GM19023 (cell line): ENCODE data around the gene SLC9C2.
"Not testable (repeated sequence)": the region's sequence is repeated elsewhere in the genome, so short reads cannot be mapped to it uniquely, and the experiment has no call there.

ENCODE experiments used
- ATAC-seq: cut with Tn5 transposase; IDR thresholded peaks from one replicate; pipeline ENCODE4 v1.9.1; 2021; ENCODE audit warnings: mild to moderate bottlenecking, moderate library complexity; ENCODE audit not compliant: unreplicated experiment

Gene SLC9C2

DNA sequence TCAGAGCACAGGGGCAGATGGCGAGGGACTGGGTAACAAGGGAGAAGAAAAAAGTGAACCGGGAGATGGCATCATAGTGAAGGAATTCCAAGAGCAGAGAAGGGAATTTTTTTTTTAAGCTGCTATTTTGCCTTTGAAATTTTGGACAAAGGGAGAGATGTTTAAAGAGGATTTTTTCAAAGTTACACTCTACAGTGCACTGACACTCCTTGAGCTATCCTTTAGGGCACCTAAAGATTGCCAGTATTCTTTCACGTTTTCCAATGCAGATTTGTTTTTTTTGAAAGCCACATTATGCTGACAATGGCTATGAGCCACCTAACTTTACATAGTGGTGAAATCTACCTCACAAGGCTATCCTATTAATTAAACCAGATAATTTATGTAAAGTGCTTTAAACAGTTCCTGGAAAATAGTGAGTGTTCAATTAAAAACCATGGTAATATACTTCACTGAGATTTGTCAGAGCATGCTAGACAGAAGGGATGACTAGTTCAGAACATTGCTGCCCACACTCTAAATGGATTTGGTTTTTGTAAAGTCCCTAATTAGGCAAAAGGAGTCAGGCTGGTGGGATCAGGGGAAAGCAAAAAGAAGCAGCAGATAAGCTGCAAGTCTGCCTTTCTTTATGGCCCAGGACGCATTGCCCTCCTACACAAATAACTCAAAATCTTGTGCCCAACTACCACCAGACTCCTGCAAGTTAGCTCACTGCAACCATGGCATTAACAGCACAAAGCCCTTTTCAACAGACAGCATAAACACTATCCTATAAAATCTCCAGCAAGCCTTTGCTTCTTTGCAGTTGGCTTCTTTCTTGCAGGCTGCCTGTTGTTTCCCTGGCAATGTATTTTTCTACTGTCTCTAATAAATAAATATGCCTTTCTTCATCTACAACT is 71.8 kb downstream of the SLC9C2 start:
- no peak for ATAC-seq

DNA sequence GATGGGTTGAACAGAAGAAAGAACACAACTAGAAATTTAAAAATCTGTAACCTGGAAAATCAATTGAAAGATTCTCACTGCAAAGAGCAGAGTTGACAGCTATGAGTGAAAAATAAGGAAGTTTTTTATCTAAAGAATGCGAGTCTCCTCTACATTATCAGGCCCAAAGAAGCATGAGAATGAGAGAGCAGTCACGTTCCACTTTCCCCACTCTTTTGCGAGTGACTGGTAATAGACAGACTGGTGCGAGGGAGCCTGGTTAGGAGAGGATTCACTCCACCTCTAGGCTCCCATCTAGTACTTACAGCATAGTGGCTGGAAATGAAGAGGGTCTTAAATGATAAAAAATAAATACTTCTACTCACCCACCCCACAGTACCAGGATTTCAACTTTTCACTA is 73.8 kb downstream of the SLC9C2 start:
- no peak for ATAC-seq

DNA sequence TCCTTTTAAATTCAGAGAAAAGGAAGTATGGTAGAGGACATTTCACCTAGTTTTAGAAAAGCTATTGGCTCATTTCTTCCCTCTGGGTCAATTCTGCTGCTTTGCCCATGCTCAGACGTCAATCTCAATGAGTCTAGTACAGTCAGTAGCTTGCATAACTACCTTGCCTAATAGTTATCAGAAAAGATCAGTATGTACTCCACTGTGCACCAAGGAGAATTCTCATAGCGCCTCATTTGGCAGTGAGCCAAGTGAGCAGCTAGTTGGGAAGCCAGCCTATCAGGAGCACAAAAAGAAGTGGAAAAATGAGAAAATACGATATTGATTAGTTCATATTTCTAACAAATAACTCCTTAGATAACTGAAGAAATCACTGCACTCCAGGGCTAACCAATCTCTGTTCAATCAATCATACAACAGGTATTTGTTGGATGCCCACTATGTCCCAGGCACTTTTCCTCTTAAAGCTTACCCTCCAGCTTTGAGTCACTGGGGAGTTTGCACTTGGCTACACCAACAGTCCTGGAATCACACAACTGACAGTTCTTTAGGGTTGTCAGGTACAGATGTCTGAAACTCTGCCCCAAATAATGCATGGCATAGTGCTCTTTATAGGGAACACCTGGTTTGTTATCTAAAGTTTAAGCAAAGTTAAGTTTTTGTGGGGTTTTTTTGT is 75.6 kb downstream of the SLC9C2 start:
- no peak for ATAC-seq

DNA sequence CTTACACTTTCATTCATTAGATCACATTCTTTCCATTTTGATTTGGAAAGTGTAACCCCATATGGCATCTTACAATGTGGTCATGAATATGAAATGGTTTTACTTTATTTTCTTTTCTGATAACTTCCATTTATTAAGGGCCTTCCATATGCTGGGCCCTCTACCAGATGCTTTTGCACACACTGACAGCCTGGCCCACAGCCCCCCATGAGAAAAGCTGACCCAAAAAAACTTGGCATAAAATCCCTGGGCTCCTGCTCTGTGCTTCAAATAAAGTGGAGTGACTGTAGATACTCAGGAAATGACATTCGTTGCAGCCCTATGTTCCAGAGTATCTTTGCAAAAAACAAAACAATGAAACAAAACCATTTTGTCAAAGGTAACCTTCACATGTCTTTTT is 76.9 kb downstream of the SLC9C2 start:
- ATAC-seq, result no peak

DNA sequence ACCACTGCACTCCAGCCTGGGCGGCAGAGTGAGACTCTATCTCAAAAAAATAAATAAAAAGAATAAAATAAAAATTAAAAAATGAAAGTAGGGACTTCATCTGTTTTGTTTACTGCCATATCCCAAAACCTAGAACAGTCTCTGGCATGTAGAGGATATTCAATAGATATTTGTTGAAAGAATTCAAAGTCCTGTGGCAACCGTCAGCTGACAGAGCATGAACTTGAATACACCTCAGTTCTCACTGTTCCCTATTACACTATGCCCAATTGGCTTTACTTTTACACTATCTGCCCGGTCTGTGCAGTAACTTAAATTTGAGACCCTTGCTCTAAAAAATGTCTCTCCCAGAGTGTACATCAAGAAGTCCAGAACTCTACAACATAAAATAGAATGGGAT is 79.5 kb downstream of the SLC9C2 start:
- ATAC-seq, result no peak

DNA sequence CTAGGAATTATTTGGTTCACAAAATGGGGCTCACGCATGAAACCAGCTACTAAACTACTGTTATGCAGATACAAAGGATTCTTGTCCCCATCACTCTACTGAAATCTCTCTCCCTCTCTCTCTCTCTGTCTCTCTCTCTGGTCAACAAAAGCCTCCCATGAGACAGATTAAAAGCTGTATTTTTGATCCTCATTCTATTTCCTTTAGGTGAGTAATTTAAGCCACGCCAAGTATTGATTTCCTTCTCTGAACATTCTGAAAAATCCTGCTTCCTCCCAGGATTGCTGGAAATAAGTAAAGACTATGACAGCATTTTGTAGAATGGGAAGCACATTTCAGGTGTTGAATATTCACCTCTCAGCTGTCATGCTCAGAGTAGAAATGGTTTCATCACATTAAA is 82.1 kb downstream of the SLC9C2 start:
- no peak for ATAC-seq

DNA sequence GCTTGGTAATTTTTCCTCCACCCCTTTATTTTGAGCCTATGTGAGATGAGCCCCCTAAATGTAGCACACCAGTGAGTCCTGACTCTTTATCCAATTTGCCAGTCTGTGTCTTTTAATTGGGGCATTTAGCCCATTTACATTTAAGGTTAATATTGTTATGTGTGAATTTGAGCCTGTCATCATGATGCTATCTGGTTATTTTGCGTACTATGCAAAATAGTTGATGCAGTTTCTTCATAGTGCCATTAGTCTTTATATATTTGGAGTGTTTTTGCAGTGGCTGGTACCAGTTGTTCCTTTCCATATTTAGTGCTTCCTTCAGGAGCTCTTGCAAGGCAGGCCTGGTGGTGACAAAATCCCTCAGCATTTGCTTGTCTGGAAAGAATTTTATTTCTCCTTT is 88.4 kb downstream of the SLC9C2 start:
- ATAC-seq, result not testable (repeated sequence)

DNA sequence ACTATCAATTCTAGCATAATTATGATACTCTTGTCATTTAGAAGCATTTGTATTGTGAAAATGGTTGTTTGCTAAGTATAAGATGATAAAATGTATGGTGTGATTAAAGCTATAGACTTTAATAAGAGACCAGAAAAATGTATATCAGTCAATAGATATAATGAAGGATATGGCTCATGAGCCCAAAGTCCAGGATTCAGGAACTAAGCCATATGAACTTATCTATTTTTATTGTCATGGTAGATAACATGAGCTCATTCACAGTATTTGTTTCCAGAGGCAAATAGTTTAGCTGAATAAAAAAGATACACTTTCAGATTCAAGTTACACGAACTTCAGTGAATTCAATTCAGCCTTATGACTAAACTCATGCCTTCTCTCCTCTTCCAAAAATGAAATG is 93.1 kb downstream of the SLC9C2 start:
- ATAC-seq, result no peak

DNA sequence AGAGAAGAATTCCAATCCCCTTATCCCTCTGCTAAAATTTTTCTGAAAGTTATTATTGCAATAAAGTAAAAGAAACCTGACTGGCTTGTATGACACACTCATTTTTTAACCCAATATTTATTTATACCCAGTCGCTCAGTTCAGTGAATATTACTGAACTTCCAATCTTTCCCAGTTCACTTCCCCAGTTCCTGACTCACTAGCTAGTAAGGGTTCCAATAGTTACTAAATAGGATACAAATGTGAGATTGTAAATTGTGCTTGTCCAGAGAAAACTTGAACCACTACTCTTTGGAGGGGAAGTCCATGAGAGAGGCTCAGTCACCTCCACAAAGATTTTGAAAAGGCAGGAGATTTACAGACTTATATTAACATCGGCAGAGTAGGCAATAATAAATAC is 94.3 kb downstream of the SLC9C2 start:
- ATAC-seq, result no peak

DNA sequence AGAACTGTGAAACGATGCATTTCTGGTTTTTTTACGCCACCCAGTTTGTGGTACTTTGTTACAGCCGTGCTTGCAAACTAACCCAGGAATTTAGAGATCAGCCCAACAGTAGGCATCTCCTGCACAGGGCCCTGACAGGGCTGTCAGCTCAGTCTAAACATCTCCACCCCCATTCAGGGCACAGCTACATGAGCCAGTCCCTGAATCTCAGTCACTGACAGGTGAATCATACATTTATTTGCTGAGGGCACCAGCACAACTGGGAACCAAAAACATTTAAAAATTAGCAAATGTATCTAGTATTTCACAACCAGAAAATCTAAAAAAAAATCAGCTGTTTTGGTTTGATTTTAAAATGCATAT is 95.0 kb downstream of the SLC9C2 start:
- no peak for ATAC-seq

DNA sequence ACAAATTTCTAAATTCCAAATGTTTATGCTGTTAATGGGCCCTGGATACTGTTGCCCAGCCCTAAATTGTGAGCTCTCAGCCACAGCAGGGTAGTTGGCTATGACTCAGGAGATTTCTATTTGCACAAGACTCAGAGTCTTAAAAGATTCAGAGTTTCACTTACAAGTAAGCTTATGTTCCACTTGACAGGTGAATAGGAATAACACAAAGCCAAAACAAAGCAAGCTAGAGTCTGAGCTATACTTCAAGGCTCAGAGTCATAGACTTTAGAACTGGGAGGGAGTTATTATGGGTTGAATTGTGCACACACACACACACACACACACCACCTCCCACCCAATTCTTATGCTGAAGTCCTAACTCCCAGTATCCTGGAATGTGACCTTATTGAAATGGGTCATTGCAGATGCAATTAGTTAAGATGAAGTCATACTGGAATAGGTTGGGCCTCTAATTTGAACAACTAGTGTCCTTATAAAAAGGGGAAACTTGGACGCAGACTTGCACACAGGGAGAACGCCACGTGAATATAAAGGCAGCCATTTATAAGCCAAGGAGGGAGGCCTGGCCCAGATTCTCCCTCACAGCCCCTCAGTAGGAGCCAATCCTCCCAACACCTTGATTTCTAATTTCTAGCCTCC is 95.5 kb downstream of the SLC9C2 start:
- no peak for ATAC-seq

DNA sequence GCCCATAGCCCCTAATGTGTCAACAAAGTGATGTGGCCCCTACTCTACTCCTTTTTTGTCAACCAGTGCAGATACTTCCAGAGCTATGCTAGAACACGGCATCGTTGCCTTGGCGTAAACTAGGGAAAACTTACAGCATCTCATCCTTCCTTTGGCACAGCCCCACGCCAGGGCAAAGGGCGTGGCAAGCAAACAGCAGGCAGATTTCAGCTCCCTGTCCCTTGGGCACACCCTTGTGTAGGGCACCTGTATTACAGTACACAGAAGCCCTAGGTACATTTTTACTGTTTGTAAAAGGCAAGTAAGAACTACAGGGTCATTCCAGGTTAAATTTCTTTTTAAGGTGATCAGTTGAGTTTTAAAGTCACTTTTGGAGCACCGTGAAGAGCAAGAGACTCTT is 96.4 kb downstream of the SLC9C2 start:
- no peak for ATAC-seq

DNA sequence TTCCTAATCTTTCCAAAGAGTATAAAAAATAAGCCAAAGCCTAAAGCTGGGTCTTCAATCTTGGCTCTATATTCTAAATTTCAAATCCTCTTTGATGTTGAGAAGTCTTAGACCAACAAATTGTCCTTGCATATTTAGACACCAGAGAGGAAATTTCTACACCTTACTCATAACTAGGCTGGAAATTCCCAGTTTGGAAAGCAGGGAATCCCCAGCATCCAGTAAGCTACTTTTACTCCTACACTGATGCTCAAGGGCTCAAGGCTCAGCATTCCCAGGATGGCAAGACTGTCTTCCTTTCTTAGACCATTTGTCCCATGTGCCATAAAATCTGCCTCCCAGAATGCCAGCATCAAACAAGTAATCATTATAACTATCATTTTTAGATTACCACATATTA is 97.5 kb downstream of the SLC9C2 start:
- ATAC-seq, result no peak

DNA sequence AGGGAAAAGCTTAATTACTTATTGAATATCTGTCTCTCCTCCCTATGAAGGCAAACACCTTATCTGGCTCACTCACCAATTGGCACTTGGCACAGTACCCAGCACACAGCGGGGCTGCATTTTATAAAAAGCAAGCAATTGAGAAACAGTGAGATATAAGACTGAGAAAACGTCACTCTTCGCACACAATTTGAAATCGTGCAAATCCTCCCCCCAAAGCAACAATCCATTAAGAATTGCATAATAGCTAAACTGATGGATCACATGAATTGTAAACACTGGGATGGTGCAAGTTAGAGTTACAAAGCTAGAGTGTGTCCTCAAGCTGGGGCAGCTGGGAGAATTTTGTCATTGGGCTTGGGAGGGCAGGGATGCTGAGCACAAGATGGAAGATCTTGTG is 98.6 kb downstream of the SLC9C2 start:
- ATAC-seq, result no peak

DNA sequence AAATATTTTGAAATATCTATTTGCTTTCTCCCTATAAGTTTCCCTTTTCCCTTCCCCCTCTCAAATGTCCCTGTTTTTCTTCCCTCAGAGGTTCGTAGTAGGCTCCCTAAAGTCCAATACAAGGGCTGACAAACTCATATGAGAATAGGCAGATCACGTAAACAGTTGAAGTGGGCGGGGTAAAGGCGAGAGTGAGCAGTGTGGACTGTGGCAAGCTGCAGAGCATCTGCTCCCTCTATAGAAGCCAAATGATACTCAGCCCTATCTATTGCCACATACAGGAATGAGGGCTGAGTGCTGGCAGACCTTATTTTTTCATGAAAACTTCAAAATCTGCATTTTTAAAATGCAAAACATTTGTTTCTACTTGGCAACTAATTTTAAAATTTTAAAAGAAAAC is 99.5 kb downstream of the SLC9C2 start:
- ATAC-seq, result no peak

DNA sequence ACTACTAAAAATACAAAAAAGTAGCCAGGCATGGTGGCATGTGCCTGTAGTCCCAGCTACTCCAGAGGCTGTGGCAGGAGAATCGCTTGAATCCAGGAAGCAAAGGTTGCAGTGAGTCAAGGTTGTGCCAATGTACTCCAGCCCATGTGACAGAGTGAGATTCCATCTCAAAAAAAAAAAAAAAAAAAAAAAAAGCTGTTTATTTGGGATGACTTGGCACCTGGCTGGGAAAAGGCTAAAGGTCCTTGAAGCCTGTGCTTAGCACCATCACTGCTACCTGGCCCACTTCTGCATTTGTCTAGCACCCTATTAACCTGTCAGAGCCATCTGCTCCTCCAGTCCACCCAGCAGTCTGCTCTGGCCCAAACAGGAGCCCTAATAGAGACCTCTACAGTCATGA is 100.8 kb downstream of the SLC9C2 start:
- ATAC-seq, result no peak

DNA sequence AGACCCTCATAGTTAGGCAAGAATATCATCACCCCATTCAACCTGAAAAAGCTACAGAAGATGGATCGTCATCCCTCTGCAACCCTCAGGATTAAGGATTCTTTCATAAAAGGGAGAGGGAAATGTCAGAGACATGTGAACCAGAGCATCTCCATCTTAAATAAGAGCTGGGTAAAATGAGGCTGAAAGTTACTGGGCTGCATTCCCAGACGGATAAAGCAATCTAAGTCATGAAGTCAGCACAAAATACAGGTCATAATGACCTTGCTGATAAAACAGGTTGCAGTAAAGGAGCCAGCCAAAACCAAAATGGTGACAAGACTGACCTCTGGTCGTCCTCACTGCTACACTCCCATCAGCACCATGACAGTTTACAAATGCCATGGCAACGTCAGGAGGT is 103.1 kb downstream of the SLC9C2 start:
- no peak for ATAC-seq

DNA sequence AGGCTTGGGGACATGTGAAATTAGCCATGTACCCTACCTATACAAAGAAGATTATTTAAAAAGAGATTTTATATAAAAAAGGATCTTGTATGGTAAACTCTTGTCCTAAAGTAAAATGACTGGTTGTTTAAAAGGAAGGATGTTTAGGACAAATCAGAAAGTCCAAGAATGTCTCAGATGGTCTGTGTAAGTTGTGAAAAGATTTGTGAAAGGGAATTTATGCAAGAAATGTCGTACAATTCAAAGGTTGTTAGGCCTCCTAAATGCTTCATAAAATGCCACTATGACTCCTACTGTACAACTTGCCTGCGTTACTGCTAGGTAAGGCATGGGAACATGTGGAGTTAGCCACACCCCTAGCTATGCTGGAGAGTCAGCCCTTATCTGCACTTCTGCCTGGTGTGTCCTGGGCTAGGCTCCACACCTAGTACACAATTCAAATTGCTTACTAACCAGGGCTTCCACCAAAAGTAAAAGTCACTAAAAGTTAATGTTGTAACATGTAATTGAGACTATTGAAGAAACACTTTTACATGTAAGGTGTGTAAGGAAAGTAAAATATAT is 106.0 kb downstream of the SLC9C2 start:
- ATAC-seq, result no peak

DNA sequence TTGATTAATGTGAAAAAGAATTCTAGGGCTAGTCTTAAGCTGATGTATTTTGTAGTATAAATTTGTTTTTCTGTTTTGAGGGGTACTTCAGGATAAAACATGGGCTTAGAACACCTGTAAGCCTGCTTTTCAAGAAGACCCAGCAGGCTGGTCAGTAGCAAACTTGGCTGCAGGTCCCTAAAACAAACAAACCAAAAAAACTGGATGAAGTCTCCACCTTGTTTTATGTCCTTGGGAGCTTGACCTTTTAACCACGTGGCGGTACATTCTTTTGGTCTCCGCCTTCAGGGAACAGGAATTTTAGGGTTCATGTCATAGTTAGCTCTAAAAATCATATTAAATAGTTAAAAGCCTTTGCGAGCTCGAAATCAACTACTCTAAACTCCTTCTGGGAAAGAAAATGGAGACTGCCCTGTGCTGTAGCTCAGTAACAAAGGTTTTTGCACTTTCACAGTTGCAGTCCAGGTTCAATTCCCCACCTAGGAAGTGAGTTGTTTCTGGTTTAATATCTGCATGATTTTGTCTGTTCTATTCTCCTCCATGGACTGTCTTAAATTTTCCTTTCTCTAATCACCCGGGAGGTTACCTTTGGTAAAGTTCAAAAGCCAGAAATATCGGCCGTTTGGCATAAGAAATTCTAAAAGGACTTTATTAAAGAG is 107.1 kb downstream of the SLC9C2 start:
- no peak for ATAC-seq

DNA sequence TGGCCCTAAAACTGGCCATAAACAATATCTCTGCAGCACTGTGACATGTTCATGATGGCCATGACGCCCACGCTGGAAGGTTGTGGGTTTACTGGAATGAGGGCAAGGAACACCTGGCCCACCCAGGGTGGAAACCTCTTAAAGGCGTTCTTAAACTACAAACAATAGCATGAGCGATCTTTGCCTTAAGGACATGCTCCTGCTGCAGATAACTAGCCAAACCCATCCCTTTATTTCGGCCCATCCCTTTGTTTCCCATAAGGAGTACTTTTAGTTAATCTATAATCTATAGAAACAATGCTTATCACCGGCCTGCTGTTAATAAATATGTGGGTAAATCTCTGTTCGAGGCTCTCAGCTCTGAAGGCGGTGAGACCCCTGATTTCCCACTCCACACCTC is 109.7 kb downstream of the SLC9C2 start:
- ATAC-seq, result not testable (repeated sequence)

DNA sequence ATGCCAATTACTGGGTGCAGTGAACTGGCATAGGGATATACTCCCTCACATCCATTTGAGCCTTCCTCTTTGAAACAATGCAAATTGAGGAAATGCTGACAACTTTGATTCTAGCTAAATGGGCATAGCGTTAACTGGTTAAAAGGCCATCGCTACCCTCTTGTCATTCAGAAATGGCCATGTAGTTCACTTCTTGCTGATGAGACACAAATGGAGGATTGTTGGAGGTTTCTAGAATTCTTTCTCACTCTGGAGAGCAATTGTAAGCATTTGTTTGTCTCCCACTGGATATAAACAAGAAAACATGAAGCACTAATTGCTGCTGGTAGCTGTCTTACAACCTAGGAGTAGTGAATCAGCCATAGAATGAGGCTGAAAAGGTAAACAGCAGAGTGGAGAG is 111.4 kb downstream of the SLC9C2 start:
- ATAC-seq, result no peak
